ENCODE results near the gene AGTPBP1.

AGTPBP1 gene

GRCh38 chr9:85716031-85716877 lies 25.5 kb downstream of the AGTPBP1 start:
- peak; percentile 13 for DNase-seq

DNA sequence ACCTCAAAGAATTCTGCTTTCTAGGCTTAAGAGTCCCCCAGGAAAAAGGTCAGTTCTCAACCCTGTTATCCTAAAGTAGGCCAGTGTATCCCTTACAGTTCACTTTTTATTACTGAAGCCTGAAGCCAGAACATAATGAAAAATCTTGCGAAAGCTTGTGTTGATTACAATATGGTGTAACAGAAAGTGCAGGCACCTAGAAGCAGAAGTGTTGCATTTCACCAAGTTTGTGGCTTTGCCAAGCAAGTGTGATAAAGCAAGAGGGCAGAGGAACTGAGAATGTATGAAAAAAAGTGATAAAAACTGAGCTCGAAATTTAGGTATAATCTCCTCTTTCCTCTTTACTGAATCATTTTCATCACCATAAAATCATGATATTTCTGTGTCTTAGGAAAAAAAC lies 26.2 kb downstream of the AGTPBP1 start:
- DNase-seq = peak; percentile 49

DNA sequence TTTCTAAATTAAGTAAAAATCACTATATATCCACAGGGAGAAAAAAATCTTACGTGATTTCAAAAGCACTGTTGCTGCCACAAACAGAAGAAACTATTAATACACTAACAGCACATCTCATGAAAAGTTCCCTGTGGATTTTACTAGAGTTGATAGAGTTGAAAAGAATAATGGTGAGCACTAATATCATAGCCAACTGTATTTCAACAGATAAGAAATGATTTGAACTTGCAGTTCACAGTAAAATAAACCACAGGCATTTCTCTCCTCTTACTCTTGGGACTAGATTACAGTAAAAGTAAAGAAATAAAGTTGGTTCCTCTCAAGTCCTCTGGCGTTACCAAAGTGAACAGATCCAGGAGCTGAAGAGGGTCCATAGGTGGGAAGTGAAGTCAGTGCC lies 27.9 kb downstream of the AGTPBP1 start:
- DNase-seq = no peak

DNA sequence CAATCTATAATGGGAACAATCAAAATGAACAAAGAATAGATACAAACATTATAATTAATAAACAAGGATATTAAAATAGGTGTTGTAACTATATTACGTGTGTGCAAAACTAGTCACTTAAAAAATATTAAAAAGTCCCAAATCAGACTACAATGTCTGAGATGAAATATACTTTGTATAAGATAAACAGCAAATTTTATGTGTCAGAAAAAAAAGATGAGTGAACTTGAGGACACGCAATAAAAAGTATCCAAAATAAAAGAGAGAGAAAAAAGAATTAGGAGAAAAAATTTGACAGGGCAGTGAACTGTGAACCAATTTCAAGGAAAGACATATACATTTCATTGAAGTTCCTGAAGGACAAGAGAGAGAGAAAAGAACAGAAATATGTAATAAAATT lies 37.0 kb downstream of the AGTPBP1 start:
- DNase-seq = no peak

DNA sequence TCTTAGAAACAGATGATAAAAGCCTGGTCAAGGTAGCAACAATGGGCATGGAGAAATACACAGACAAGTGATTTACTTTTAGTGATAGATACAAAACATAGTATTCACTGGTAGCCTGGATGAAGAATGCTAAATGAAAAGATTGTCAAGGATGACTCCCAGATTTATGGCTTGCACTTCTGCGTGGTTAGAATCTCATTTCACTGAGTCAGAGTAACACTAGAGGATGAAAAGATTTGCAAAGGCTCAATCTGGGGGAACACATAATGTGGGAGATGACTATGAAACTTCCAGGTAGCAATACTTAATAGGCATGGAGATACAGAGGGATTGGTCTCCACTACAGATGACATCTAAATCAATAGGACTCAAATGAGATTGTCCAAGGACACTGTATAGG lies 38.4 kb downstream of the AGTPBP1 start:
- DNase-seq = no peak

GRCh38 chr9:85702726-85703289 lies 38.9 kb downstream of the AGTPBP1 start:
- DNase-seq = no peak

DNA sequence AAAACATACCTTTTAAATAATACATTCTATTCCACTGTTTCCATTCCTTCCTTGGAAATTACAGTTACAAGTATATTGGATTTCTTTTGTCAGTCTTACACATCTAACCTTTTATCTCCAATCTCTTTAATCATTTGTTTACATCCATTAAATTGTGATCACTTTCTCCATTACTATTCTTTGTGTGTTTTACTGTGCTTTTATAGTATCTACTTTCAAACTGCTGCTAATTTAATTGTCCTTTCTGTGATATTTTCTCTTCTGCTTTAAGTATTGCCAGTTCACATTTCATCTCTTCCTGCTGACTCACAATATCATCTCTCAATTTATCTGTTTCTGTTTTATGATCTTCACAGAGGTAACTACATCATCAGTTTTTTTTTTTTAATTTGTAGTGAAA lies 39.6 kb downstream of the AGTPBP1 start:
- DNase-seq = no peak

DNA sequence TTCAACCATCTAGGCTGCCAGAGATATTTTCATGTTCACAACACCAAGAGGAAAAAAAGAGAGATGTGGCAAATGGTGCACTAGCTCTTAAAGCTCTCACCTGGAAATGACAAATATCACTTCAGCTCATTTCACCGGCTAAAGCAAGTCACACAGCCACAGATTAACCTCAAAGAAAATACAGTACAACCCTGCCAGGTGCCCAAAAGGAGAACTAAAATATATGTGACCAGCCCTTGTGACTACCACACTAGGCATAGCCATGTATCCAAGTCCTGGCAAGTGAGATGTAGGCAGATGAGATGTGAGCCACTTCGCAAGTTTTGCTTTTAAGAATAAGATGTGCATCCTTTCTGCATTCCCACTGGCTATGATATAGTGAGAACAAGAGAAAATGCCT lies 41.4 kb downstream of the AGTPBP1 start:
- DNase-seq = no peak

- no peak for DNase-seq
These were observed 53.4 kb downstream of the AGTPBP1 start for GRCh38 chr9:85688361-85688760.

DNA sequence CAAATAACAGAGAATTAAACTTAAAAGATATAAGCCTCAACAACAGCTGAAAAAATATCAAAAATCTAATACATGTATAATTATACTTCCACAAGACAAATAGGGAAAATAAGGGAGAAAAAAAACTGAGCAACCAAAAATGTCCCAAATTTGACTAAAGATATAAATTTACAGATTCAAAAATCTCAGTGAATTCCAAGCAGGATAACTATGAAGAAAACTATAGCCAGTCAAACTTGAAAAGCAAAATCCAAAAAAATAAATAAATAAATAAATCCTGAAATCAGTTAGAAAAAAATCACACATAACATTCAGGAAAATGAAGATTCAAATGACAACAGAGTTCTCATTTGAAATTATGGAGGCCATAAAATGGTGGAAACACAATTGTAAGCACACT lies 56.7 kb downstream of the AGTPBP1 start:
- DNase-seq = no peak

DNA sequence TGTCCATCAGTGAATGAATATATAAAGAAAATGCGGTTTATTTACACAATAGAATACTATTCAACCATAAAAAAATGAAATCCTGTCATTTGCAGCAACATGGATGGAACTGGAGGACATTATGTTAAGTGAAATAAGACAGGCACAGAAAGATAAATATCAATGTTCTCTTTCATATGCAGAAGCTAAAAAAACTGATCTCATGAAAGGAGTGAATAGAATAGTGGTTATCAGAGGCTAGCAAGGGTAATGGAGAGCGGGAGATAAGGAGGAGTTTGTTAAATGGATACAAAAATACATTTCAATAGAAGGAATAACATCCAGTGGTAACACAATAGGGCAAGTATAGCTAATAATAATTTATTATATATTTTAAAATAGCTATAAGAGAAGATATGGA lies 65.0 kb downstream of the AGTPBP1 start:
- DNase-seq = no peak

GRCh38 chr9:85667374-85667773 lies 74.4 kb downstream of the AGTPBP1 start:
- DNase-seq = no peak

DNA sequence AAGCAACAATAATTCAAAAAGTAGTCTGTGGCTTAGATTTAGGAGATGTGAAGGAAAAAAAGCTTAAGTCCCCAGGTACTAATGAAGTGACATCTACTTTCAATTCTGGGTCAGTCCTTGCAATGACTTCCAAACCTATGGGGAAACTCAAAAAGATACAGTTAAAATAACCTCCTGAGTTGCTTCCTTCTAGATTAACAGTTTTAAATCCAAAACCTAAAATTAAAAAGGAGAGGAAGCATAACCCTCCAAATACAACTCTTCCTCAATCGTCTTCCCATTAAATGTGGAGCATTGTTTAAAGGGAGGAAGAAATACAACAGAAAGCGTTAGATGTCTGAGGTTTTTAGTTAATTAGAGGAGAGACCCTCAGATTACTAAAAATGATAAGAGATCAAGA lies 75.7 kb downstream of the AGTPBP1 start:
- DNase-seq = no peak

GRCh38 chr9:85662573-85662972 lies 79.2 kb downstream of the AGTPBP1 start:
- no peak for DNase-seq

DNA sequence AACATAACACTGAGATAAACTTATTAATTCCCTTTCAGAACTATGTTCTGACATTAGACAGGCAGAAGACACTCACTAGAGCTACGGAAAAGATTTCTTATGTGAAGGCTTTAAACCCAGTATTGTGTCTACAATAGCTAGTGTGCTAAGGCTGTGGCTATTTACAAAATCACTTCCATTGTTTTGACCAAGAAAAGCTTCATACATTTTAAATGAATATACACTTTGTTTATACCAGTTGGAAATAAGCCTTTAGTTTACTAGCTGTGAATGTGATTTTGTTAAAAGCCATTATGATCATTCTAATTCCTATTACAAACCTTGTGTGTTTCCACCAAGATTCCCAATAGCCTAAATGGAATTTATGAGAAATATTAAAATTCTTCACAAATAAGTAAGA lies 83.0 kb downstream of the AGTPBP1 start:
- no peak for DNase-seq

GRCh38 chr9:85653153-85653552 lies 88.6 kb downstream of the AGTPBP1 start:
- no peak for DNase-seq

GRCh38 chr9:85647571-85647970 lies 94.2 kb downstream of the AGTPBP1 start:
- DNase-seq = no peak

GRCh38 chr9:85645909-85646627 lies 95.7 kb downstream of the AGTPBP1 start:
- peak; percentile 15 for DNase-seq

DNA sequence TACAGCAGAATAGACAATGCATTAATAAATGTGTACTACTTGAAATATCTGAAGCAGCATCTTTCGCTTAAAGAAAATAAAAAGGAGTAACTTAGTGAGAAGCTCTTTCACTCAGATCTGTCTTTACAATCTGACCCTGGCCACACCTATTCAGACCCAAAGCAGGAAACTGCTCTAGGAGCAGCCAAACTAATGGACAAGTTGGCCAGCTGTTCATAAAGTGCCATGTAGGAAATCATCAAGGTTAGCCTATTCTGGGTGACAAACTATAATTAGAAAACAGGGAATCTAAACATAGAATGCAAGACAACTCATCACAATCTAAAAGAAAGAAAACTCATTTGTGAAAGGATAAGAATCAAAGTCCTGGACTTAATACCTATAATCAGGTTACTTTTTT lies 101.3 kb downstream of the AGTPBP1 start:
- DNase-seq = no peak

- DNase-seq = no peak
These were observed 102.0 kb downstream of the AGTPBP1 start for GRCh38 chr9:85639675-85640186.

- DNase-seq = no peak
These were observed 109.9 kb downstream of the AGTPBP1 start for GRCh38 chr9:85631809-85632208.

DNA sequence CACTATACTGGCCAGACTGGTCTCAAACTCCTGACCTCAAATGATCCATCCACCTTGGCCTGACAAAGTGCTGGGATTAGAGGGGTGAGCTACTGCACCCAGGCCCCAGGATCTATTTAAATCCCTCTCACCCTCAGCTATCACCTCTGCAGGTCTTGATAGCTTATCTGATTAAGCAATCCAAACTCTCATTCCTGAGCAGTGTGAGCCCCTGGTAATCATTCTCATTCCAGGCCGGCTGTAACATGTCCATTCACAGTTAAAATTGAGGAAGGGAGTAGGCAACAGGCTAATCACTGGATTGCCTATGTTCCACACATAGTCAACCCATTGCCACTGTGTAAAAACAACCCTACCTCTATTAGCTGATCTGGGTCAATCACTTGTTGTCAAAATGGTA lies 111.1 kb downstream of the AGTPBP1 start:
- DNase-seq = no peak

GRCh38 chr9:85617141-85617670 lies 124.5 kb downstream of the AGTPBP1 start:
- DNase-seq = no peak

DNA sequence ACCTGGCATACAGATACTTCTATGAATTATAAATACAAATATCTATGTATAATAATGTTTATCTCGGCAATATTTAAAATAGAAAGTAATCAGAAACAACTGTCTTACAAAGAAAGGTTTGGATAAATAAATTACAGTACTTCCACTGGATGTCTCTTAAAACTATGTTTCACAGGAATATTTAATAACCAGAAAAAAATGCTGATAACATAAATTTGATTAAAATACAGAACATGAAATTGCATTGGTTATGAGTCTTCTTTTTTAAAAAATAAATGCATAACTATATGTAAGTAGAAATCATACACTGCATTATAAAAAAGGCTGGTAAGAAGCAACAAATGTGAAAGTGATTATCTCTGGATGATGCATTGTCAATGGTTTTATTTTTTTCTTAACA lies 126.0 kb downstream of the AGTPBP1 start:
- DNase-seq = no peak

Data from CD4-positive, alpha-beta T cell treated with Interleukin-4 for 4 hours (primary cell).